Limb (tissue), 2 donors: ENCODE results near the gene CLPX.
"Not testable (repeated sequence)": the region's sequence is repeated elsewhere in the genome, so short reads cannot be mapped to it uniquely, and the experiment has no call there.

ENCODE experiments used
- DNase-seq, 2 donors: peaks; one replicate each; pipeline ENCODE4 v3.0.0-alpha.2; 2016; ENCODE audit errors: extremely low spot score in 2 of 2

The CLPX gene

GRCh38 chr15:65172531-65172930 lies 12.6 kb downstream of the CLPX start:
- no peak for DNase-seq

- no peak for DNase-seq
These were observed 13.7 kb downstream of the CLPX start for GRCh38 chr15:65171428-65171827.

GRCh38 chr15:65165875-65166274 lies 19.3 kb downstream of the CLPX start:
- no peak for DNase-seq

- no peak for DNase-seq
These were observed 21.0 kb downstream of the CLPX start for GRCh38 chr15:65164139-65164538.

- no peak for DNase-seq
These were observed 22.1 kb downstream of the CLPX start for GRCh38 chr15:65163041-65163440.

- no peak for DNase-seq
These were observed 28.4 kb downstream of the CLPX start for GRCh38 chr15:65156692-65157091.

- no peak for DNase-seq
These were observed 30.4 kb downstream of the CLPX start for GRCh38 chr15:65154720-65155119.

GRCh38 chr15:65147902-65148301 lies 37.2 kb downstream of the CLPX start:
- no peak for DNase-seq

GRCh38 chr15:65146438-65146837 lies 38.7 kb downstream of the CLPX start:
- DNase-seq, result no peak

- DNase-seq, result not testable (repeated sequence)
These were observed 46.5 kb downstream of the CLPX start for GRCh38 chr15:65138631-65139030.

GRCh38 chr15:65137893-65138292 lies 47.2 kb downstream of the CLPX start:
- not testable (repeated sequence) for DNase-seq

GRCh38 chr15:65137089-65137488 lies 48.1 kb downstream of the CLPX start:
- DNase-seq, result not testable (repeated sequence)

- DNase-seq, result no peak
These were observed 50.6 kb downstream of the CLPX start for GRCh38 chr15:65134538-65134937.

GRCh38 chr15:65133548-65134200 lies 51.5 kb downstream of the CLPX start, which contains the start of gene PDCD7:
Gene PDCD7, minus strand, starts transcription at chr15:65133808. Its CDS starts 27 bp downstream, at chr15:65133781.
- peak; percentile 91 to 96 for DNase-seq

- DNase-seq, result peak in 1 of 2 donors; percentile 61
These were observed 52.1 kb downstream of the CLPX start for GRCh38 chr15:65132878-65133547.

GRCh38 chr15:65130941-65131340 lies 54.2 kb downstream of the CLPX start:
- no peak for DNase-seq

GRCh38 chr15:65115542-65115941 lies 69.6 kb downstream of the CLPX start:
- DNase-seq, result peak in 1 of 2 donors; percentile 29

GRCh38 chr15:65115086-65115485 lies 70.1 kb downstream of the CLPX start, which contains the start of gene UBAP1L:
Gene UBAP1L, minus strand, starts transcription at chr15:65115200. Its CDS starts 8,985 bp downstream, at chr15:65106215.
- DNase-seq, result no peak

- DNase-seq, result no peak
These were observed 74.4 kb downstream of the CLPX start for GRCh38 chr15:65110676-65111292.

GRCh38 chr15:65106011-65106590 lies 79.0 kb downstream of the CLPX start:
- no peak for DNase-seq

- no peak for DNase-seq
These were observed 80.1 kb downstream of the CLPX start for GRCh38 chr15:65105038-65105437.

GRCh38 chr15:65102912-65103311 lies 82.2 kb downstream of the CLPX start:
- DNase-seq, result no peak
